ENCODE data around the gene SETSIP. TPM values are rescaled to one million over a fixed set of nuclear protein-coding genes. Genes with fewer than 3 reads are reported as not detected.

Gene SETSIP, protein sequence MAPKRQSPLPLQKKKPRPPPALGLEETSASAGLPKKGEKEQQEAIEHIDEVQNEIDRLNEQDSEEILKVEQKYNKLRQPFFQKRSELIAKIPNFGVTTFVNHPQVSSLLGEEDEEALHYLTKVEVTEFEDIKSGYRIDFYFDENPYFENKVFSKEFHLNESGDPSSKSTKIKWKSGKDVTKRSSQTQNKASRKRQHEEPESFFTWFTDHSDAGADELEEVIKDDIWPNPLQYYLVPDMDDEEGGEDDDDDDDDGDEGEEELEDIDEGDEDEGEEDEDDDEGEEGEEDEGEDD
- 0.12 and 0.30 TPM in 2 replicates for total RNA-seq (2014; rRNA removed; shearing (Covaris generic))

DNA sequence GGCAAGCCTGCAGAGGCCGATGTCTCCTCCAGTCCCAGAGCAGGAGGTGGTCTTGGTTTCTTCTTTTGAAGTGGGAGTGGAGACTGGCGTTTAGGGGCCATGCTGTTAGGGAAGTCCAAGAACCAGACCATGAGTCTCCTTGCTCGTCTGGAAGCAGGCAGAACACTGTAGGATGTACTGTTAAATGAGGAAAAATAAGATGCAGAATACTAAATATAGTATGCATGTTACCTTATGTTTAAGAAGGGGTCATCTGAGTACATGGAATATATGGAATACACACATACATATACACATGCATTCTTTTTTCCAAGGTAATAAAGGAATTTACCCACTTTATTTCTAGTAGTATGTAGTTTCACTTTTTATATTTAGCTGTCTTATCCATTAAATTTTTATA lies at the start of gene SETSIP:
Gene SETSIP, minus strand, starts transcription at position 101 of the 400 bp plus-strand sequence. Its CDS starts 0 bp downstream, at position 101.
- Histone ChIP-seq H3K27ac (no peak within 1 kb of the TSS), H3K4me1 (no peaks in the 10 kb centered on the region), H3K9me3 (replicated peaks) (no peaks in the 10 kb centered on the region), H3K36me3 (no peaks in the 10 kb centered on the region), H3K27me3 (no peaks in the 10 kb centered on the region), H3K4me3 (no peak within 1 kb of the TSS)
- DNase-seq, result no peak

DNA sequence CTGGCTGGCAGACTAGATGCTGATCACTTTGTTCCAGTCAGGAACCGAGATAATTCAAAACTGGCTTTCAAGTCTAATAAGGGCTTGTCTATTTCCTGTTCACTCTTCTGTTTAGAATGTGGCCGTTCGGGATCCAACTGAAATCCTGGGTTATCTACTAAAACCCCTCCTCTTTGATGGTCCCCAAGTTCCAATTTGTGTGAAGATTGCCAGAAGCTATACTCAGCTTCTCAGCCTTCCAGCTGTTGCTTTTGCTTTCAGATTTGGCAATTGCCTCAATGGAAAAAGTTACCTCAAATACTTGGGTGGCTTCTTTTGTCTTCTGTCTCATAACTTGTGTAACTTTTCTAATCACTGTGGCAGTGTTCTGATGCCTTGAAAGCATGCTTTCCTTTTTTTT lies 48.7 kb upstream of the SETSIP start:
- H3K27me3 ChIP-seq, result no peaks in the 10 kb centered on the region
- no peak overlapping the region for H3K27ac ChIP-seq
- H3K9me3 ChIP-seq (replicated peaks), result no peaks in the 10 kb centered on the region
- no peak overlapping the region for H3K4me3 ChIP-seq
- no peak for DNase-seq
- no peaks in the 10 kb centered on the region for H3K36me3 ChIP-seq
- H3K4me1 ChIP-seq, result no peaks in the 10 kb centered on the region

DNA sequence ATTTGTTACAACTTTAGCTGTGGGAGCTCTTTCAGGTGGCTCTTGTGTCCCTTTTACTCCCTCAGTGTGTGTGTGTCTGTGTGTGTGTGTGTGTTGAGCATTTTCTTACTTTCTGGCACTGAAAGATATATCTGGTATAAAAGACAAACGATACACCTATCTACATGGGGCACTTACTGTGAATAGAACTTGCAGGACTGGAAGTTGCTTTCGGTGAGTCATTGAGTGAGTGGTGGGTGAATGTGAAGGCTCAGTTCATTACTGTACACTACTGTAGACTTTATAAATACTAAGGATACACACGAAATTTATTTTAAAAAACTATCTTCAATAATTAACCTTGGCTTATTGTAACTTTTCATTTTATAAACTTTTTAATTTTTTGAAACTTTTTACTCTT lies 43.6 kb upstream of the SETSIP start:
- H3K36me3 ChIP-seq, result no peaks in the 10 kb centered on the region
- DNase-seq, result no peak
- H3K4me3 ChIP-seq, result no peak overlapping the region
- H3K27me3 ChIP-seq, result no peaks in the 10 kb centered on the region
- H3K27ac ChIP-seq, result no peak overlapping the region
- no peaks in the 10 kb centered on the region for H3K9me3 ChIP-seq (replicated peaks)
- no peaks in the 10 kb centered on the region for H3K4me1 ChIP-seq

DNA sequence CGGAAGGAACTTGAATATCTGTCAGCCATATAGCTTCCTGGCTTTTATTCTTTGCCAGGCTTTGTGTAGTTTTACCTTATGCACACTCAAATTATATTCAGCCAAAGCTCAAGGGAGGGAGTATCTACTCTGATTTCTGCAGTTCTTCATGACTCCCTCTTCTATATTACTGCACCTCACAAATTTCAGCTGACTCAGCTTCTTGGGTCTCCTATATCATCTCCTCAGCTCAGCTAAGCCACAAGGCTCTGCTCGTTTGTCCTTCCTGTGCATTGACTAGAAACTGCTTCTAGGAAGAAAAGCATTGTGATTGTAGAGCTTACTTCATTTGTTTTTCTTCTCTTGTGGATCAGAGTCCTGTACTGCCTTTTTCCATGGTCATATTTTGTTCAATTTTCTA lies 42.3 kb upstream of the SETSIP start:
- no peaks in the 10 kb centered on the region for H3K4me1 ChIP-seq
- no peaks in the 10 kb centered on the region for H3K9me3 ChIP-seq (replicated peaks)
- H3K27ac ChIP-seq, result no peak overlapping the region
- no peak for DNase-seq
- H3K4me3 ChIP-seq, result no peak overlapping the region
- H3K27me3 ChIP-seq, result no peaks in the 10 kb centered on the region
- H3K36me3 ChIP-seq, result no peaks in the 10 kb centered on the region

DNA sequence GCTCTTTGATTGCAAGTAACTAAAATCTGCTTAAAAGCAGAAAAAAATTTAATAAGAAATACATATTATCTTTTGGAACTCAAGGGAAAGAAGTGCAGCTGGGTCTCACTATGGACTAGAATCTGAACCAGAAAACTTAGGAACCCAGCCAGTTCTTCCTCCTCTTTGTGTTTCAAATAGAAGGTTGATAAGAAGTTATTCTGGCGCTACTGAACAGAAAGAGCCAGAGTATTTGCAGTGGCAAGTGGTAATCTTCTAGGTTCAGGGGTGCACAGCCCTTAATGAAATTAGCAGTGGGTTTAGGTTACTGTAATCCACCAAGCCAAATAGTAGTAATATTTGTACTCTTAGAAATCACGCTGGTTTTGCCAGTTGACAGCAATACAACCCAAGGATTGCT lies 33.4 kb upstream of the SETSIP start:
- H3K27me3 ChIP-seq, result no peaks in the 10 kb centered on the region
- DNase-seq, result no peak
- H3K36me3 ChIP-seq, result no peaks in the 10 kb centered on the region
- H3K9me3 ChIP-seq (replicated peaks), result no peaks in the 10 kb centered on the region
- no peaks in the 10 kb centered on the region for H3K4me1 ChIP-seq
- no peak overlapping the region for H3K4me3 ChIP-seq
- H3K27ac ChIP-seq, result no peak overlapping the region

DNA sequence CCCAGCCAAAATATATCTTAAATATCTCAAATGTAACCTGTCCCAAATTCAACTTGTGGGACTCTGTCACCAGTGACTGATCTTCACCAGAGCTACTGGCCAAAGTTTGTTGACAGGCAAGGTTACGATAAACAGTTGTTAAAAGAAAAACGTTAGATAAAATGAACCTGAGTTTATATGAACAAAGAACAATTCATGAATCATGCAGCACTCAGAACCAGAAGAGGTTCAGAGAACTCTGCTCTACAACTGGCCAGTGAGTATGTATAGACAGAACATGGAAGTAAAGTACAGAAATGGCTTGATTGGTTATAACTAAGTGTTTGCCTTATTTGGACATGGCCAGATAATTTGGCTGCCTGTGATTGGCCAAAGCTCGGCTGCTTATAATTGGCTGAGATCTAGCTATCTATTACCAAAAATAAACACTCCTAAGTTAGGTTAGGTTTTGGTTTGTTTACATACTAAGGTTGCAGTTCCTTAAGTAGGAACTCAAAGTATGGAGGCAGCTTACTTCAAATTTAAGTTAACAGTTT lies 30.4 kb upstream of the SETSIP start:
- H3K36me3 ChIP-seq, result no peaks in the 10 kb centered on the region
- no peak overlapping the region for H3K27ac ChIP-seq
- DNase-seq, result no peak
- H3K27me3 ChIP-seq, result no peaks in the 10 kb centered on the region
- no peaks in the 10 kb centered on the region for H3K4me1 ChIP-seq
- H3K4me3 ChIP-seq, result no peak overlapping the region
- no peaks in the 10 kb centered on the region for H3K9me3 ChIP-seq (replicated peaks)

DNA sequence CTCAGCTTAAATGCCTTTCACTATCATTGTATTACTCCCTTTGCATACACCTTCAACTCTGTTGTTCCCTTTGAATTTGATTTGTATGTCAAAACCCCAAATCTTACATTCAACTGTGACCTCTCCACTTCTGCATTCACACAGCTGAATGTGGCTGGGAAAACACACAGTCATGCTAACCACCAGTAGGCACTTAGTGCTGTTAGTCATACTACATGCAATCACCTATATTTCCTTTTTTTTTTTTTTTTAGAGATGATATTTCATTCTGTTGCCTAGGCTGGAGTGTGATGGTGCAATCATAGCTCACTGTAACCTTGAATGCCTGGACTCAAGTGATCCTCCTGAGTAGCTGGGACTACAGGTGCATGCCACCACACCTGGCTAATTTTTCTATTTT lies 21.1 kb upstream of the SETSIP start:
- DNase-seq, result no peak
- H3K9me3 ChIP-seq (replicated peaks), result no peaks in the 10 kb centered on the region
- H3K27me3 ChIP-seq, result no peaks in the 10 kb centered on the region
- H3K27ac ChIP-seq, result no peak overlapping the region
- no peaks in the 10 kb centered on the region for H3K36me3 ChIP-seq
- H3K4me1 ChIP-seq, result no peaks in the 10 kb centered on the region
- H3K4me3 ChIP-seq, result no peak overlapping the region

DNA sequence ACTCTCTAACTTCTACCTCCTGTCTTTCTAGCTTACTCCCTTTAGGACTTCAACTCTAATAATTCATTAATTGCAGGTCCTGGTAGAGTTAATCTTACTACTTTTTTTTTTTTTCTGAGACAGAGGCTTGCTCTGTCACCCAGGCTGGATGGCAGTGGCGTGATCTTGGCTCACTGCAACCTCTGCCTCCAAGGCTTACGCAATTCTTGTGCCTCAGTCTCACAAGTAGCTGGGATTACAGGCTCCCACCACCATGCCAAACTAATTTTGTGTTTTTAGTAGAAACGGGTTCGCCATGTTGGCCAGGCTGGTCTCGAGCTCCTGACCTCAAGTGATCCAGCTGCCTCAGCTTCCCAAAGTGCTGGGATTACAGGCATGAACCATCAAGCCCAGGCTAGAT lies 20.7 kb upstream of the SETSIP start:
- Histone ChIP-seq H3K9me3 (replicated peaks) (no peaks in the 10 kb centered on the region), H3K36me3 (no peaks in the 10 kb centered on the region), H3K27ac (no peak overlapping the region), H3K27me3 (no peaks in the 10 kb centered on the region), H3K4me3 (no peak overlapping the region), H3K4me1 (no peaks in the 10 kb centered on the region)
- DNase-seq, result no peak

DNA sequence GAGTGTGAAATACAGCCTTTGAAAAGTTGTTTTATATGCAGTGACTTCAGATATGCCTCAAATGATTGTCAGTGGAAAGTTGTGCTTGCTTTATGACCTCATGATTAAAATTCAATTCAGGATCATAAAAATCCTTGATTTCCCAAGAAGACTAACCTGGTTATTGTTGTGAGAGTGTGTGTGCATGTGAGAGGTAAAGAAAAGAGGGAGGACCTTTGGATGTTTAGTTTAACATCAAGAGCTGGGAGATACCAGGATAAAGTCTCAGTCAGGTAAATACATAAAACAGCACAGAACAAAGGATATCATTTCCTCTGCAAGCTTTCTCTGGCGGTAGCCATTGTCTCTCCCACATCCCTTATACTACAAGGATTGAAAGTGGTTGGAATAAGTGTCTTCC lies 19.4 kb upstream of the SETSIP start:
- Histone ChIP-seq H3K4me1 (no peaks in the 10 kb centered on the region), H3K9me3 (replicated peaks) (no peaks in the 10 kb centered on the region), H3K27me3 (no peaks in the 10 kb centered on the region), H3K27ac (no peak overlapping the region), H3K36me3 (no peaks in the 10 kb centered on the region), H3K4me3 (no peak overlapping the region)
- DNase-seq, result no peak

DNA sequence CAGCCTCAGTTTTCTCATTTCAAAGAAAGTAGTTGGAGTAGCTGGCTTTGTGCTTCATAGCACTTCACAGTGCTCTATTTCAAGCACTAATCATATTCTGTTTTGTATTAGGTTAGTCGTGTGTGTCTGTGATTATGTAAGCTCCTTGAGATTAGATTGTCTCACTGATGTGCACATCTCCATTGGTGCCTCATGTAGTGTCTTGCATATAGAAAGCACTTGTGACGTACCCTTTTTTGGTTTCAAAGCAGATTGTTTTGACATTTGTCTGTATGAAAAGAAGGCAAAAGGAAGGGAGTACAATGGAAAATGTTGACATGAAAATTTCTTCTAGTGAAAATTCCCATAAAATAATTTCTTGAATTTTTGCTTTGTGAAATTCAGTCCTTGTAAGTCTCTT lies 18.9 kb upstream of the SETSIP start:
- no peak for DNase-seq
- H3K9me3 ChIP-seq (replicated peaks), result no peaks in the 10 kb centered on the region
- no peaks in the 10 kb centered on the region for H3K27me3 ChIP-seq
- no peak overlapping the region for H3K27ac ChIP-seq
- H3K4me1 ChIP-seq, result no peaks in the 10 kb centered on the region
- no peak overlapping the region for H3K4me3 ChIP-seq
- no peaks in the 10 kb centered on the region for H3K36me3 ChIP-seq

DNA sequence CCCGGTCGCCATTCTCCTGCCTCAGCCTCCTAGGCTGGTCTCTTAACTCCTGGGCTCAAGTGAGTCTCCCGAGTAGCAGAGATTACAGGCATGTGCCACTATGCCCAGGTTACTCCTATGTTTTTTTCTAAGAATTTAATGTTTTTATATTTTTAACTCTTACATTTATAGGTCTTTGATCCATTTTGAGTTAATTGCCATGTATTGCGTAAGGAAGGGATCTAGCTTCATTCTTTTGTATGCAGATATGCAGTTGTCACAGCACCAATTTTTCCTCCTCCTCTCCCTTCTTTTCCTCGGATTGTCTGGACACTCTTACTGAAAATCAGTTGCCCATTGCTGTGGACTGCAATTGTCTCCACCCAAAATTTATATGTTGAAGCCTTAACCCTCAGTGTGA lies 16.4 kb upstream of the SETSIP start:
- Histone ChIP-seq H3K36me3 (no peaks in the 10 kb centered on the region), H3K27ac (no peak overlapping the region), H3K4me1 (no peaks in the 10 kb centered on the region), H3K27me3 (no peaks in the 10 kb centered on the region), H3K4me3 (no peak overlapping the region), H3K9me3 (replicated peaks) (no peaks in the 10 kb centered on the region)
- no peak for DNase-seq

DNA sequence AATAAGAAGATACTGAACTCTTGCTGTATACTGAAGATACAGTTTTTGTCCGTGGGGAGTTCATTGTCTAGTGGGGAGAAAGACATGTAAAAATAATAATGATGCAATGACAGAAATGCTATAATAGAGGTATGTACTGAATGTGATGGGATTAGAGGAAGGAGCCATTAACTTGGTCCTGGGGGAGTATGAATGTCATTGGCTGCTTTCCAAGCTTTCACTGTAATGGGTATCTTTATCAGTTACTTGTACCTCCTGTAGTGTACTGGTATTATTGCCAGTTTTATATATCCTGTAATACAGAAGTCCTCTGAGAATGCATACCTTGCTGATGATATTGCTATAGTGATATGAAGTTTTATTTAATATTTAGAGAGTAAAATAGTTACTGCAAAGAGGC lies 12.3 kb upstream of the SETSIP start:
- H3K27ac ChIP-seq, result no peak overlapping the region
- H3K27me3 ChIP-seq, result no peaks in the 10 kb centered on the region
- no peaks in the 10 kb centered on the region for H3K4me1 ChIP-seq
- DNase-seq, result peak in 1 of 2 experiments; percentile 6
- H3K36me3 ChIP-seq, result no peaks in the 10 kb centered on the region
- 0 out of 2 replicates have a peak, but pooled peaks cover 4% of the 10 kb centered on the region for H3K9me3 ChIP-seq (replicated peaks)
- H3K4me3 ChIP-seq, result no peak overlapping the region

DNA sequence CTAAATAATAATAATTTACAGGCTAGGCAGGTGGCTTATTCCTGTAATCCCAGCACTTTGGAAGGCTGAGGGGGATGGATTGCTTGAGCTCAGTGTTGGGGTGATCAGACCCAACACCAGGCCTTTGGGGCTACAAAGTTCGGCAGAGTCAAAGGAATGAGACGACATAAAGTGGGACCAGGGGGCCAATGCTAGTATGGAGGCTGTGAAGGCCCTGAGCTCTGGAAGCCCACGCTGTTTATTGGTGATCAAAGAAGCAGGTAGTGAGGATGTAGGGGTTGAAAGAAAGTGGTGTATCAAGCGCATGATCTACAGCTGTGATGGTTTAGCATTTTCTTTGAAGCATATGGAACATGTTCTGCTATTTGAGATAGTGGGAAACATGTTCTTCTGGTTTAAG lies 10.5 kb upstream of the SETSIP start:
- H3K9me3 ChIP-seq (replicated peaks), result 0 out of 2 replicates have a peak, but pooled peaks cover 4% of the 10 kb centered on the region
- H3K4me3 ChIP-seq, result no peak overlapping the region
- no peaks in the 10 kb centered on the region for H3K36me3 ChIP-seq
- H3K27ac ChIP-seq, result no peak overlapping the region
- H3K4me1 ChIP-seq, result no peaks in the 10 kb centered on the region
- DNase-seq, result no peak
- no peaks in the 10 kb centered on the region for H3K27me3 ChIP-seq

DNA sequence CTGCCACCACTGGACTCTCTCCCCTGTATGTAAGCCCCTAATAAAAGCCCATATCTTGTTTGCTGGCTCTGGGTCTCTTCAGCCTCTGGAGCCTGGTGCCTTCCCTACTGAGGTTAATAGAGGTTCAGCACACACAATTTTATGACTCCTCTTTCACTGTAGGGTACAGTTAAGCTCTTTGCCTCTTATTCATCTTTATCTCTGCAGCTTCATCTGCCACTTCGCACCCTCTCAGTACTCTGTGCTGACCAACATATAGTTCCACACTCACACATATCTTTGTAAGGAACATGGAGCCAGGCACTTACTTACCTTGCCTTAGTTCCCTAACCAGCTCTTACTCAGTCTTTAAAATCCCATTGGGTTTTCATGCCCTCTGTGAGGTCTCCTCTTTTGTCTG lies 9.4 kb upstream of the SETSIP start:
- H3K4me3 ChIP-seq, result no peak overlapping the region
- 0 out of 2 replicates have a peak, but pooled peaks cover 4% of the 10 kb centered on the region for H3K9me3 ChIP-seq (replicated peaks)
- no peaks in the 10 kb centered on the region for H3K4me1 ChIP-seq
- no peaks in the 10 kb centered on the region for H3K36me3 ChIP-seq
- no peak for DNase-seq
- H3K27ac ChIP-seq, result no peak overlapping the region
- H3K27me3 ChIP-seq, result no peaks in the 10 kb centered on the region

DNA sequence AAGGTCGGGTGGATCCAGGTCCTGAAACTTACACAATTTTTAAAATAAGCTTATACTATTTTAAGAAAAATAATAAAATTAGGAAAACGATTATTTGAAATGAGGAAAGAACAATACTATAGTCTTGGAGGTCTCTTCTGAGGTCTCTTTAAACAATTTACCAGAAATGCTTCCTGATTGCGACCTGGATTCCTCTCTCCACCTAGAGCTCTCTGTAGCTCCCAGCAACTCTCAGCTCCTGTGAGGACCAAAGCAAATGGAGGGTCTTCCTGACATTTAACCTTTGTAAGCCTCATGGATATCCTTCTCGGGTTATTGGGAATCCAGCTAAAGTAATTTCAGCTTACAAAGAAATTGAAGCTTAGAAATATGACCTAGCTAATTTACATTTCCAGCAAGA lies 5.8 kb upstream of the SETSIP start:
- no peak overlapping the region for H3K27ac ChIP-seq
- no peaks in the 10 kb centered on the region for H3K4me1 ChIP-seq
- H3K9me3 ChIP-seq (replicated peaks), result 0 out of 2 replicates have a peak, but pooled peaks cover 4% of the 10 kb centered on the region
- DNase-seq, result no peak
- H3K27me3 ChIP-seq, result no peaks in the 10 kb centered on the region
- no peaks in the 10 kb centered on the region for H3K36me3 ChIP-seq
- peak overlapping the region; percentile 78 for H3K4me3 ChIP-seq

All from SJCRH30 (cell line).